PC-3 (cell line): ENCODE measurements around the gene MICALL2. TPM values are rescaled to one million over a fixed set of nuclear protein-coding genes. Genes with fewer than 3 reads are reported as not detected.
A peak's percentile ranks its signal among the peaks of the same experiment; 100 is the strongest.

Experiments
- ATAC-seq: fragments of 200-7000 bp; cut with Tn5 transposase; 2 replicates; pipeline ENCODE4 v1.9.1; 2020; ENCODE audit warnings: mild to moderate bottlenecking, moderate library complexity
- BruUV-seq: library from RNA; stranded (reverse); fragments of 400-500 nt; replicated peaks from 2 replicates; lab custom pipeline; 2021; lab: Mats Ljungman, UMichigan
- CTCF ChIA-PET: fragments of 300-600 bp; sonication (Branson Sonifier 250); formaldehyde crosslinking; loops from one replicate; lab custom pipeline; 2022; ENCODE audit warnings: antibody characterized with exemption; lab: Charles Lee
- POLR2A ChIA-PET: fragments of 300-600 bp; sonication (Branson Sonifier 250); formaldehyde crosslinking; loops from one replicate; lab custom pipeline; 2022; ENCODE audit warnings: antibody characterized with exemption; ENCODE audit not compliant: unreplicated experiment; lab: Charles Lee
- DNase-seq: peaks from one replicate; pipeline ENCODE4 v3.0.0-alpha.2; 2015
- H2AFZ ChIP-seq: fragments of 300-600 bp; sonication (generic); 2 replicates; pipeline ENCODE4 v1.6.0; 2016; ENCODE audit warnings: antibody characterized with exemption, low read length
- H3F3A ChIP-seq: fragments of 300-600 bp; sonication (generic); one replicate; pipeline ENCODE4 v1.6.0; 2017; ENCODE audit warnings: antibody characterized with exemption, low read length, control low read depth, mild to moderate bottlenecking; ENCODE audit not compliant: unreplicated experiment
- H3K27ac ChIP-seq: fragments of 300-600 bp; sonication (generic); 2 replicates; pipeline ENCODE4 v1.5.1; 2016; ENCODE audit warnings: mild to moderate bottlenecking, low read length
- H3K27me3 ChIP-seq: fragments of 300-600 bp; sonication (generic); 2 replicates; pipeline ENCODE4 v1.6.1; 2016; ENCODE audit warnings: low read length, mixed read lengths
- H3K36me3 ChIP-seq: fragments of 300-600 bp; sonication (generic); 2 replicates; pipeline ENCODE4 v1.6.1; 2016; ENCODE audit warnings: low read depth, mixed run types, low read length, mixed read lengths
- H3K4me1 ChIP-seq: fragments of 300-600 bp; sonication (generic); 2 replicates; pipeline ENCODE4 v1.5.1; 2016; ENCODE audit warnings: low read length; ENCODE audit not compliant: insufficient read depth
- H3K4me2 ChIP-seq: fragments of 300-600 bp; sonication (generic); 2 replicates; pipeline ENCODE4 v1.6.0; 2016; ENCODE audit warnings: low read length
- H3K4me3 ChIP-seq: fragments of 300-600 bp; sonication (generic); 2 replicates; pipeline ENCODE4 v1.5.1; 2016; ENCODE audit warnings: mild to moderate bottlenecking, low read length, mixed read lengths
- H3K79me2 ChIP-seq: fragments of 300-600 bp; sonication (generic); 2 replicates; pipeline ENCODE4 v1.6.1; 2017; ENCODE audit warnings: low read length, mixed read lengths
- H3K9ac ChIP-seq: fragments of 300-600 bp; sonication (generic); 2 replicates; pipeline ENCODE4 v1.6.0; 2016; ENCODE audit warnings: mild to moderate bottlenecking, low read length
- H3K9me2 ChIP-seq: fragments of 300-600 bp; sonication (generic); replicated peaks from 2 replicates; pipeline ENCODE4 v1.6.1; 2016; ENCODE audit warnings: mixed run types, low read length, mixed read lengths
- H3K9me3 ChIP-seq: fragments of 300-600 bp; sonication (generic); 2 replicates; pipeline ENCODE4 v1.6.1; 2016; ENCODE audit warnings: low read length, mixed read lengths
- H4K20me1 ChIP-seq: fragments of 300-600 bp; sonication (generic); 2 replicates; pipeline ENCODE4 v1.6.1; 2016; ENCODE audit warnings: low read length, mixed read lengths
- EZH2 ChIP-seq: fragments of 300-600 bp; sonication (generic); IDR thresholded peaks from one replicate; pipeline ENCODE4 v1.6.1; 2017; ENCODE audit warnings: antibody characterized with exemption, mild to moderate bottlenecking, low read length; ENCODE audit not compliant: unreplicated experiment
- EZH2phosphoT487 ChIP-seq: fragments of 300-600 bp; sonication (generic); IDR thresholded peaks from 2 replicates; pipeline ENCODE4 v1.6.1; 2018; ENCODE audit warnings: mild to moderate bottlenecking, antibody characterized with exemption, low read length, borderline replicate concordance
- intact Hi-C: fragments of 100-400 bp; cut with micrococcal nuclease; formaldehyde crosslinking; loops from 2 replicates; pipeline ENCODE4 v1.9.0; 2023
- total RNA-seq: library from RNA; depleted of rRNA; stranded (reverse); fragments of >200 nt; gene quantifications from 2 replicates; pipeline ENCODE4 v1.2.3, GENCODE V29; 2014
- TF ChIP-seq, protein P1 (sequence below): fragments of 300-600 bp; sonication (generic); conservative IDR thresholded peaks from 2 replicates; pipeline ENCODE4 v1.5.1; 2017; ENCODE audit warnings: antibody characterized with exemption, low read depth, mild to moderate bottlenecking, low read length

The MICALL2 gene
- total RNA-seq, 1 experiment from 2014 or later, result 52.8 TPM

DNA sequence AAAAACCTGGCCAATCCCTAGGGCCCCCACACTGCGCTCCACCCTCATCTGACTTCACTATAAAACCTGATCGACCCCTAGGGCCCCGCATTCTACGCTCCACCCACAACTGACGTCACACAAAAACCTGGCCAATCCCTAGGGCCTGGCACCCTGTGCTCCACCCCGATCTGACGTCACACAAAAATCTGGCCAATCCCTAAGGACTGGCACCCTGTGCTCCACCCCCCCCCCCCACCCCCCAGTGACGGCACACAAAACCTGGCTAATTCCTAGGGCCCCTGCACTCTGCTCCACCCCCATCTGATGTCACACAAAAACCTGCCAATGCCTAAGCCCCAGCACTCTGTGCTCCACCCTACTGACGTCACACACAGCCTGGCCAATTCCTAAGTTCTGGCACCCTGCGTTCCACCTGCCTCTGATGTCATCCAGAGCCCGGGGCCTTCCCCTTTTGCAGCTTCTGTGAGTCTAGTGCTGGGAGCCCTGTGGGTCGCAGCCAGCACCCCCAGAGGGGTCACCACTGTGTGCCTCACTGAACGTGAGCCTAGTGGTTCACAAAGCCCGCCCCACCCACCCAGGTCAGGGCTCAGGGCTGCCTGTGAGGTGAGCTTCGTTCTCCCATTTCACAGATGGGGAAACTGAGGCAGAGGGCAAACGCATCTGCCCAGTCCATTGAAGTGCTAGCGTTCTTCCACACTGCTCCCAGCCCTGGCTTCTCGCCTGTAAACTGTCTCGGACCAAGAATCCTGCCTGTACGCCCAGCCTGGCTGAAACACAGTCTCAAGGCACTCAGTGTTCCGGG is 40.6 kb downstream of the MICALL2 start:
- no peaks in the 10 kb centered on the region for H4K20me1 ChIP-seq
- DNase-seq (peak; percentile 24), ATAC-seq (peak; percentile 28; the same call in 1 of the 2 replicates)
- no peak overlapping the region for H3K4me2 ChIP-seq
- H3K4me1 ChIP-seq, result no peaks in the 10 kb centered on the region; the same call in 1 of the 2 replicates
- ChIA-PET POLR2A (no interaction called here), CTCF (no interaction called here)
- no peaks in the 10 kb centered on the region for H3K9me3 ChIP-seq
- BruUV-seq, result no TSS peak
- no peak for TF ChIP-seq EZH2
- TF ChIP-seq, protein P1, sequence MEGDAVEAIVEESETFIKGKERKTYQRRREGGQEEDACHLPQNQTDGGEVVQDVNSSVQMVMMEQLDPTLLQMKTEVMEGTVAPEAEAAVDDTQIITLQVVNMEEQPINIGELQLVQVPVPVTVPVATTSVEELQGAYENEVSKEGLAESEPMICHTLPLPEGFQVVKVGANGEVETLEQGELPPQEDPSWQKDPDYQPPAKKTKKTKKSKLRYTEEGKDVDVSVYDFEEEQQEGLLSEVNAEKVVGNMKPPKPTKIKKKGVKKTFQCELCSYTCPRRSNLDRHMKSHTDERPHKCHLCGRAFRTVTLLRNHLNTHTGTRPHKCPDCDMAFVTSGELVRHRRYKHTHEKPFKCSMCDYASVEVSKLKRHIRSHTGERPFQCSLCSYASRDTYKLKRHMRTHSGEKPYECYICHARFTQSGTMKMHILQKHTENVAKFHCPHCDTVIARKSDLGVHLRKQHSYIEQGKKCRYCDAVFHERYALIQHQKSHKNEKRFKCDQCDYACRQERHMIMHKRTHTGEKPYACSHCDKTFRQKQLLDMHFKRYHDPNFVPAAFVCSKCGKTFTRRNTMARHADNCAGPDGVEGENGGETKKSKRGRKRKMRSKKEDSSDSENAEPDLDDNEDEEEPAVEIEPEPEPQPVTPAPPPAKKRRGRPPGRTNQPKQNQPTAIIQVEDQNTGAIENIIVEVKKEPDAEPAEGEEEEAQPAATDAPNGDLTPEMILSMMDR, result no peak
- TF ChIP-seq EZH2phosphoT487, result no peak
- H3K27ac ChIP-seq, result no peak overlapping the region
- intact Hi-C loops, result no loop called here
- no peak overlapping the region for H2AFZ ChIP-seq
- H3K9ac ChIP-seq, result no peak overlapping the region
- H3K79me2 ChIP-seq, result no peaks in the 10 kb centered on the region
- H3K9me2 ChIP-seq, result no peaks in the 10 kb centered on the region
- no peaks in the 10 kb centered on the region for H3K36me3 ChIP-seq
- no peak overlapping the region for H3K4me3 ChIP-seq
- no peaks in the 10 kb centered on the region for H3F3A ChIP-seq
- H3K27me3 ChIP-seq, result no peaks in the 10 kb centered on the region; the same call in 1 of the 2 replicates

DNA sequence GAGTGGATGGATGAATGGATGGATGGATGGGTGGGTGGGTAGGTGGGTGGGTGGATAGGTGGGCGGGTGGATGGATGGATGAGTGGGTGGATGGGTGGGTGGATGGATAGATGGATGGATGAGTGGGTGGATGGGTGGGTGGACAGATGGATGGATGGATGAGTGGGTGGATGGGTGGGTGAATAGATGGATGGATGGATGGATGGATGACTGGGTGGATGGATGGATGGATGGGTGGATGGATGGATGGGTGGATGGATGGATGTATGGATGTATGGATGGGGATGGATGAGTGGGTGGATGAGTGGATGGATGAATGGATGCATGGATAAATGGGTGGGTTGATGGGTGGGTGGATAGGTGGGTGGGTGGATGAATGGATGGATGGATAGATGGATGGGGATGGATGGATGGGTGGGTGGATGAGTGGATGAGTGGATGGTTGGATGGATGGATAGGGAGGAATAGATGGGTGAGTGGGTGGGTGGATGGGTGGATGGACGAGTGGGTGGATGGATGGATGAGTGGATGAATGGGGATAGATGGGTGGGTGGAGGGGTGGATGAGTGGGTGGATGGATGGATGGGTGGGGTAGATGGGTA is 43.8 kb downstream of the MICALL2 start:
- intact Hi-C loops, result no loop called here

More for the DNA sequence above, 43.8 kb downstream of the MICALL2 start:
- Histone ChIP-seq H2AFZ (no peak overlapping the region), H3K9me2 (no peaks in the 10 kb centered on the region), H3K4me3 (no peak overlapping the region), H3F3A (no peaks in the 10 kb centered on the region), H3K4me1 (peaks cover 3% of the 10 kb centered on the region; the same call in 1 of the 2 replicates), H3K27me3 (no peaks in the 10 kb centered on the region), H3K79me2 (no peaks in the 10 kb centered on the region), H3K36me3 (no peaks in the 10 kb centered on the region), H3K9ac (no peak overlapping the region), H3K9me3 (no peaks in the 10 kb centered on the region), H3K4me2 (no peak overlapping the region), H4K20me1 (no peaks in the 10 kb centered on the region), H3K27ac (no peak overlapping the region)
- CTCF ChIA-PET, result no interaction called here
- ATAC-seq, result no peak
- TF ChIP-seq, protein P1, result no peak
- TF ChIP-seq EZH2phosphoT487 (no peak), EZH2 (no peak)
- no peak for DNase-seq
- BruUV-seq, result no TSS peak
- POLR2A ChIA-PET, result no interaction called here
